Testis (tissue), 2 donors: ENCODE measurements around the gene MSL3.

ENCODE experiments used
- POLR2A ChIP-seq: fragments of 450-650 bp; IDR thresholded peaks from one replicate; pipeline ENCODE4 v1.6.1; 2017; ENCODE audit warnings: antibody characterized with exemption, mild to moderate bottlenecking, moderate library complexity
- TF ChIP-seq, protein P1 (sequence below), 3 experiments: fragments of 450-650 bp in 2 of 3; fragments of 200-600 bp in 1 of 3; sonication (generic) in 1 of 3; IDR thresholded peaks; one replicate each; pipeline ENCODE4 v1.5.1; 2016 to 2019; ENCODE audit warnings: antibody characterized with exemption in 3 of 3, mild to moderate bottlenecking in 2 of 3, moderate library complexity in 1 of 3

DNA sequence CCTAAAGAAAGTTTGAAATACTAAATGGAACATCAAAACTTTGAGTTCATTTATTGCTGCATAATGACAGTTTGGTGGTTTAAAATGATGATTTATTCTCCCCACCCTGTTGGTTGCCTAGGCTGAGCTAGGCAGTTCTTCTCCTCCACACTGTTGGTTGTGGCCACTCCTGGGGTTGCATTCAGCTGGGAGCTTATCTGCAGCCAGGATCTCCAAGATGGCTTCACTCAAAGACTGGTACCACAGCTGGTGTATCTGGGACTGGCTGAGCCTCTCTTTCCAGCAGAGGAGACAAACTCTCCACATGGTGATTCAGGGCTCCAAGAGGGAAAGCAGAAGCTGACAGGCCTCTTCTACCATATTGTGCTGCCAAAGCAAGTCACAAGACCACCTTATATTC is 33.1 kb downstream of the MSL3 start:
- TF ChIP-seq, protein P1, sequence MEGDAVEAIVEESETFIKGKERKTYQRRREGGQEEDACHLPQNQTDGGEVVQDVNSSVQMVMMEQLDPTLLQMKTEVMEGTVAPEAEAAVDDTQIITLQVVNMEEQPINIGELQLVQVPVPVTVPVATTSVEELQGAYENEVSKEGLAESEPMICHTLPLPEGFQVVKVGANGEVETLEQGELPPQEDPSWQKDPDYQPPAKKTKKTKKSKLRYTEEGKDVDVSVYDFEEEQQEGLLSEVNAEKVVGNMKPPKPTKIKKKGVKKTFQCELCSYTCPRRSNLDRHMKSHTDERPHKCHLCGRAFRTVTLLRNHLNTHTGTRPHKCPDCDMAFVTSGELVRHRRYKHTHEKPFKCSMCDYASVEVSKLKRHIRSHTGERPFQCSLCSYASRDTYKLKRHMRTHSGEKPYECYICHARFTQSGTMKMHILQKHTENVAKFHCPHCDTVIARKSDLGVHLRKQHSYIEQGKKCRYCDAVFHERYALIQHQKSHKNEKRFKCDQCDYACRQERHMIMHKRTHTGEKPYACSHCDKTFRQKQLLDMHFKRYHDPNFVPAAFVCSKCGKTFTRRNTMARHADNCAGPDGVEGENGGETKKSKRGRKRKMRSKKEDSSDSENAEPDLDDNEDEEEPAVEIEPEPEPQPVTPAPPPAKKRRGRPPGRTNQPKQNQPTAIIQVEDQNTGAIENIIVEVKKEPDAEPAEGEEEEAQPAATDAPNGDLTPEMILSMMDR (IDR thresholded peaks at IDR 0.05): no peak
- TF ChIP-seq POLR2A: no peak
